WI38 (cell line): Measurements from ENCODE around the gene ASAH2.

Source experiments
- H3K4me3 ChIP-seq: 2 replicates; pipeline ENCODE4 v1.5.1; 2011; ENCODE audit warnings: low read depth, mild to moderate bottlenecking, control low read depth, low read length
- TF ChIP-seq, protein P1 (sequence below): IDR thresholded peaks from 2 replicates; pipeline ENCODE4 v1.5.1; 2012; ENCODE audit warnings: low read depth, mild to moderate bottlenecking, control low read depth, low read length

The ASAH2 gene

DNA sequence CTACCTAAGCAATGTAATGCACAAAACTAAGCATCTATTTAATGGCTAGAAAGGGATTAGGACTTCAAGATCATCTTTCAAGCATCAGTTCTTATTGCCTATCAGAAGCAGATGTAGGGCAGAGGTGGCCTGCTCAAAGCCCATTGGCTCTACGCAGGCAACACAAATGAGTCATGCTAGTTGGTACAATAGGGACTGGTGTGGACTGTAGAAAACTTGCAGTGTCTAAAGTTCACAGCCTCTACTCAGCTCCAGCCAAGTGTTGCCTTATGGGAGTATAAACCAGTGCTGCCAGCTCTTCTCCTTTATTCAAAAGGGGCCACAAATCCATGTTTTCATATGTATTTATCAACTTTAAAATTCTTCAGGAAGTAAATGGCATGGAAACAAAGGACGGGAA lies 31.7 kb downstream of the ASAH2 start:
- no peak overlapping the region for H3K4me3 ChIP-seq
- TF ChIP-seq, protein P1, sequence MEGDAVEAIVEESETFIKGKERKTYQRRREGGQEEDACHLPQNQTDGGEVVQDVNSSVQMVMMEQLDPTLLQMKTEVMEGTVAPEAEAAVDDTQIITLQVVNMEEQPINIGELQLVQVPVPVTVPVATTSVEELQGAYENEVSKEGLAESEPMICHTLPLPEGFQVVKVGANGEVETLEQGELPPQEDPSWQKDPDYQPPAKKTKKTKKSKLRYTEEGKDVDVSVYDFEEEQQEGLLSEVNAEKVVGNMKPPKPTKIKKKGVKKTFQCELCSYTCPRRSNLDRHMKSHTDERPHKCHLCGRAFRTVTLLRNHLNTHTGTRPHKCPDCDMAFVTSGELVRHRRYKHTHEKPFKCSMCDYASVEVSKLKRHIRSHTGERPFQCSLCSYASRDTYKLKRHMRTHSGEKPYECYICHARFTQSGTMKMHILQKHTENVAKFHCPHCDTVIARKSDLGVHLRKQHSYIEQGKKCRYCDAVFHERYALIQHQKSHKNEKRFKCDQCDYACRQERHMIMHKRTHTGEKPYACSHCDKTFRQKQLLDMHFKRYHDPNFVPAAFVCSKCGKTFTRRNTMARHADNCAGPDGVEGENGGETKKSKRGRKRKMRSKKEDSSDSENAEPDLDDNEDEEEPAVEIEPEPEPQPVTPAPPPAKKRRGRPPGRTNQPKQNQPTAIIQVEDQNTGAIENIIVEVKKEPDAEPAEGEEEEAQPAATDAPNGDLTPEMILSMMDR = no peak

DNA sequence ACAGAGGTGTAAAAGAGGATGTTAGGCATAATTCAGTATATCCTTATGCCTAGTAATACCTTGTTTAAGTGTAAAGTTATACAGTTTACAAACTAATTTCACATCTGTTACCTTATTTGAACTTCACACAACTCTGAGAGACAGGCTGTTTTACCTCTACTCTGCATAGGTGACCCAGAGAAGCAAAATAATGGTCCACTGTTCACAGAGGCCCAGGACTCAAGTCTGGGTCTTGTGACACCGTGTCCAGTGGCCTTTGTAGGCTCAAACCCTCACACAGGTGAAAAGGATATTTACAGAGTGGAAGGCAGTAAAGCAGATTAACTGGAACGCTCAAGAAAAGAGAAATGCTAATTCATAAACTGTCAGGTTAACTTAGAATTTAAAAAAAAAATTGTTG lies 32.1 kb downstream of the ASAH2 start:
- TF ChIP-seq, protein P1 = no peak

DNA sequence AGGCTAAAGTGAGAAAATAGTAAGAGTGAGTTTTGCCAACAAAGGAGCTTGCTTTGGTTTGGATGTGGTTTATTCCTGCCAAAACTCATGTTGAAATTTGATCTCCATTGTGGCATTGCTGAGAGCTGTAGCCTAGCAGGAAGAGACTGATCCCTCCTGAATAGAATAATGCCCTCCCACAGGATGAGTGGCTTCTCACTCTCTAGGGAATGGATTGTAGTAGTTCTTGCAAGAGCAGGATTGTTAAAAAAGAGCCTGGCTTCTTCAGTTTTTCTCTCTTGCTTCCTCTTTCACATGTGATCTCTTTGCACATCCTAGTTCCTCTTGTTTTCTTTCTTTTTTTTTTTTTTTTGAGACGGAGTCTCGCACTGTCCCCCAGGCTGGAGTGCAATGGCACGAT lies 34.4 kb downstream of the ASAH2 start:
- H3K4me3 ChIP-seq = no peak overlapping the region
- TF ChIP-seq, protein P1 = no peak

More for the DNA sequence above, 32.1 kb downstream of the ASAH2 start:
- no peak overlapping the region for H3K4me3 ChIP-seq

DNA sequence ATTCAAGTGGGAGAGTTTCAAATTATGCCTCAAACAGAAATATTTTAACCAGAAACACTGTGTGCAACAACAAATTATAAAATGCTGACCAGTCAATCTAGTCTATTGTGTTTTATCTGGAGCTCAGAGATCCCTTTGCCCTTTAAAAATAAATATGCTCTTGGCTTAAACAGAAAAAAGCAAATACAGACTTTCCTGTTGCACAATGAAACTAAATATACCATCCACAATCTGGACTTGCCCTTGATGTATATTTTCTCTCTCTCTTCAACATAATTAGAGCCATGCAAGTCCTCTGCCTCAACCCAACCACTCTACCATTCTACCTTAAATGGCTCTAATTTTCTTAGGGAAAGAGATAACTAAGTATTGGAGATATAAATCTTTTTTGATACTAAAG lies 34.9 kb downstream of the ASAH2 start:
- TF ChIP-seq, protein P1 = no peak
- H3K4me3 ChIP-seq = no peak overlapping the region

DNA sequence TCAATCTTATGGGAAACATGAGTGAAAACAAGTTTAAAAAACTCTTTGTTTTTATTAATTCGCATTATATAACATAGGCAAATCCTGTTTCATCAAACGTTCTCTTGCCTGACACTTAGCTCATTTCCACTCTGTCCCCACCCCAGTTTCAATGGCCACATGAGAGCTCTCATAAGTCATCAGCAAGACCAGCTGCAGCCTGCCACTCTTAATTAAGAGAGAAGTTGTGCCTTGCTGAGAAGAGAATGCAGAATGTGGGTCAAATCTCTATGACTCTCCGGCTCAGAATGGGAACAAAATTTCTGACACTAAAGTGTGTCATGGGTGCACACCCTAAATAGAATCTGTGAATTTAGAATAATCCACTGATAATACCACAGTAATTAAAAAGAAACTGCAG lies 39.6 kb downstream of the ASAH2 start:
- TF ChIP-seq, protein P1 = no peak
- H3K4me3 ChIP-seq = no peak overlapping the region

DNA sequence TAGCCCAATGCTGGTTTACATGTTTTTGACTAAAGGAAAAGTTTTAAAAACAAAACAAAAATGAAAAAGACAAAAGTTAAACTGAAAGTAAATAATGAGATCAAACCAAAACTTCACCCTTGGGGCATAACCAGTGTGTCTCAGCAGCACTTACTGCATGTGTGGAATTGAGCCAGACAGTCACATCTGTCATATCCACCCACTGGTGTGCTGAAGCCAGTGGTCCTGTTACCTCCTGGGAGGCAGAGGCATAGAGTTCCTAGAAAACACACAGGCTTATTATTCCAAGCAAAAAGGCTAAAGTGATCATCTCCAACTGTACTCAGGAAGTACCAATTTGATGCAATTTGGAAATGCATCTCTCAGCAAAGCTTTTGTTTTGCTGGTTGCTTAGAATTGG lies 40.4 kb downstream of the ASAH2 start:
- TF ChIP-seq, protein P1 = no peak
- H3K4me3 ChIP-seq = no peak overlapping the region
